Left colon (tissue), 2 donors: ENCODE results near the gene MYH6. TPM values are rescaled to one million over a fixed set of nuclear protein-coding genes. Genes with fewer than 3 reads are reported as not detected.
"Not testable (repeated sequence)": the region's sequence is repeated elsewhere in the genome, so short reads cannot be mapped to it uniquely, and the experiment has no call there.

Experiments
- ATAC-seq: fragments of 200-7000 bp; cut with Tn5 transposase; one replicate; pipeline ENCODE4 v1.9.1; 2020; ENCODE audit warnings: mild to moderate bottlenecking, moderate library complexity
- DNase-seq, 2 donors: peaks; one replicate each; pipeline ENCODE4 v3.0.0-alpha.2; 2020
- intact Hi-C, 2 donors: fragments of 100-400 bp; cut with DNase I in 1 of 2; cut with micrococcal nuclease in 1 of 2; formaldehyde crosslinking; loops; one replicate each; pipeline versions ENCODE4 v1.11.2 to v1.14.0; 2022; cut with DNase I, micrococcal nuclease
- total RNA-seq, 2 donors: library from RNA; stranded (reverse); fragmentation: NEBNext Ultra II Directional; extraction: Animal tissue kit (Norgen Biotek cat#: 25700); gene quantifications; one replicate each; pipeline ENCODE4 v1.2.1, GENCODE V29; 2021
- donor health status: DM: no; HTN: no; CAD: no.
- donor health status: DM: yes; HTN: yes; CAD: no.

Gene MYH6
- total RNA-seq, 2 donors from 2014 or later: not detected

DNA sequence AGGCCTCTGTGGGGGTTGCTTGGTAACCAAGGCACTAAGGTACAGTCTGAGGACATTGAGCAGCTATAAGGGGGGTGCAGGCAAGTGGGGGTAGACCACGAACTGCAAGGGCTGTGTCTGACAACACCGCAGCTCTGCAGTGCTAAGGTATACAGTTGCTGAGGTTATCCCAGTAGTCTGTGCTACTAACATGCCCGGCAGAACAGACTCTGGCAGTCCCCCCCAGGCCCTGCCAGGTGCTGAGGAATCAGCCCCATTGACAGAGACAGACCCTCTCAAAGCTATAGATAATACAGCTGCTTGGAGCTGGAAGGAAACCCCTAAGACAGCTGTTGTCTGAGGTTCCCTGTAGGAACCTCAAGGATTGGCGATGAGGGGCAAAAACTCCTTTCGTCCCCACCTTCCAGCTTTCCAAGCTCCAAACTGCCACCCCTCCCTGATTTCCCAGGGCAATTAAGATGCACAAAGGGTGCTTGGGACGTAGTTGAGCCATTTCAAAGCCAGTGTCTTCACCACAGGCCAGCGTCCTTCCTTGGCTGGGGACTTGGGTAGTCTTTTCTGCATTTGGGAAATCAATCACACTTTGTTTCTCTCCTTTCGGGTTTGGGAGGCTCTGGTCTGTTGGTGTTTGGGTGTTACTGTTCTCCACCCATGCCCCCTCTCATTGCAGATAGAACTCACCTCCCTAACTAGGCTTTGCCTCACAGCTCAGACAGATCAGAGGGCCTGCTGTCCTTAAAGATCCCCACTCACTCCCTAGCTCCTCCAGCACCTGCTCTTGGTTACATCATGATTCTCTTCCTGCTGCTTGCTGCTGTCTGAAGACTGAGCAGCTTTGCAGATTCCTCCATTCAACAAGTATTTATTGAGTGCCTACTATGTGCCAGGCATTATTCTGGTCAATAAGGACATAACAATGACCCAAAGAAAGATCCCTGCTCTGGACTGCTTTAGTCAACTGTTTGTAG, 29.3 kb upstream of the MYH6 start:
- DNase-seq: no peak
- intact Hi-C loops: no loop called here
- no peak for ATAC-seq

DNA sequence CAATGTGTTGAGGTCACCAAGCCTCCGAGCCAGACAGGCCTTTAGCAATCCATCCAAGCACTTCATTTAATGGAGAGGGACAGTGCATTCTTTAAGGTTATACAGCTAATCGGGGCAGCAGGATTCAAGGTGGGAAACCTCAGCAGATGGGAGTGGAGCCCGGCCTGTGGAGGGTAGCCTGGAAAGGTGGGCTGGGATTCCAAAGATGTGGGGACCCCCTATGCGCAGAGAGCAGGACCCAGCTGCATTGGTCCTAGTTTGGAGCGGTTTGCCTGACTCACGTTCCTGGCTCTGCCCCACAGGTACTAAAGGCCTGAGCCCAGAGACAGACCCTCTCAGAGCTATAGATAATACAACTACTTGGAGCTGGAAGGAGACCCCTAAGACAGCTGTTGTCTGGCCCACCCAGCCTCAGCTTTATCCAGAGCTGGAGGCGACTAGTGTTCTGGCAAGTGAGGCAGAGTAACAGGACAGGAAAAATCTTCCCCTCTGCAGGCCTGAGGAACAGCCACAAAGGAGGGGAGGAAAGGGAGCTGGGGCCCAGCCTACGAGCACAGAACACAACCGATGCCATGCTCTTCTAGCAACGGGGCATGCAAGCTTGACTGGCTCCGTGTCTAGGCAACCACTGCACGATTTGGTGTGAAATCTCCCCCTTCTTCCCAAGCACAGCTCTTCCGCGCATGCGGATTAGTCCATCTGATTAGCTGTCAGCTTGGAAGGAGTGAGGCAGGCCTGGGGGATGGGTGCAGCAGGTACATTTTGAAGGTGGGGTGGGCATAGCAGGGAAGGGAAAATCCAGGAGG, 28.5 kb upstream of the MYH6 start:
- ATAC-seq (no peak), DNase-seq (no peak)
- intact Hi-C loops: no loop called here

DNA sequence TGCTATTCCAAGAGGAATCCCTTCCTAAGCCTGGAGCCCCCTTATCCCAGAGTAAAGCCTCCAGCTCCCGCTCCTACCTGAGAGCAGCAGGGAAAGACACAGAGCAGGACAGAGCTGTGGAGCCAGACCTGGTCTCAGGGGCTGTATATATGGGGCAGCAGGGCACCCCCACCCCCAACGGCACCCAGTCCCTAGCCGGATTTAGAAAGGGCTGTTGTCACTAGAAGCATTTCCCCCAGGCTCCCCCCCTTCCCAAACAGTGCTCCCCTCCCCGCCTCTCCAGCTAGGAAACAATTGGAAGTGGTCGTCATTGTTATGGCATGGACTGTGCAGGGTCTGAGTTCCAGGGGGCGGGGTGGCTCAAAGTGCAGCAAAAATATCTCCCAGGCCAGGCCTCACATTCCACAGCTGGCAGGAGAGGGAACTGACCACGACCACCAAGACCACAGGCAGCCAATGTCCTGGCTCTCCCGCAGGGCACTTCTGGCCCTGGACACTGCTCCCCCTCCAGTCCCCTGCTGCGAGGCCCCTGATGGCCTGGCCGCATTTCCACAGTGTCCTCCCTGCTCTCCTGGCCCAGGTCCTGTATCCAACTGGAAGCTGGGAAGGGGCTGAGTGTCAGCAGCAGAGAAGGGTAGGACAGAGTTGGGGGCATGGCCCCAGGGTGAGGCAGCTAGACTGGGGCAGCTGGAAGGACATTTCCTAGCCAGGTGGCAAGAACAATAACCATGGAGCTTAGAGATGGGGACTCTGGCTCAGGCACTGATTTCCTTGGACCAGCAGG, 27.7 kb upstream of the MYH6 start, which contains the start of gene MYH7:
MYH7 (minus strand) TSS at position 118 of the 784 bp plus-strand sequence. CDS start 1,928 bp downstream, outside the sequence.
- no peak for ATAC-seq
- DNase-seq: no peak
- intact Hi-C loops: no loop called here

DNA sequence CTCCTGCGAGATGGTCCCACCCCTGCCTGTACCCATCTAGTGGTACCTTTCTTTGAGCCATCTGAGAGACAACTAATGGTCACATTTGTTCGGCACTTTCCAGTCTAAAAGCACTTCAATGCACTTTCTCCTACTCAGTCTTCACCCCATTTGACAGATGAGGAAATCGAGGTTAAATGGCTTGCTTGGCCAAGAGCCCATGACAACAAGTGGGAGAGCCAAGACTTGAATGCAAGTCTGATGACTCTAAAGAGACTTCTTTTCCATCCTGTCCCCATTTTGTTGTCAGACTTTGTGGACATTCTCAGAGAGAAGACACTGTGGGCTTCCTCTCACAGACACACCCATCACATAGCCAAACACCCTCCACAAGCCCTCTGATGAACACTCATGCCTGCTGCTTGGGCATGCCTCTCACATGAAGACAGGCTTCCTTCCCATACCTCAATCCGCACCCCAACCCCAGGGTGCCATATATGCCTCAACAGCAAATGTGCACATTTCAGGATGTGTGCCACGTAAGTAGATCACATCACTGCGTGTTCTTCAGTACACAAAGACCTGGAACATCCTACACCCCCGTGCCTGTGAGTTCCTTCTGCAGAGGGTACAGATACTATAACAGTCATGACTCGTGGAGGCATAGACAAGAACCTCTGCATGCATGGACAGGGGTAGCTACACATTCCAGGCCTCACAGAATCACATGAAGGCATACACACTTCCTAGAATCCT, 26.6 kb upstream of the MYH6 start:
- ATAC-seq (no peak), DNase-seq (no peak)
- intact Hi-C loops: no loop called here

DNA sequence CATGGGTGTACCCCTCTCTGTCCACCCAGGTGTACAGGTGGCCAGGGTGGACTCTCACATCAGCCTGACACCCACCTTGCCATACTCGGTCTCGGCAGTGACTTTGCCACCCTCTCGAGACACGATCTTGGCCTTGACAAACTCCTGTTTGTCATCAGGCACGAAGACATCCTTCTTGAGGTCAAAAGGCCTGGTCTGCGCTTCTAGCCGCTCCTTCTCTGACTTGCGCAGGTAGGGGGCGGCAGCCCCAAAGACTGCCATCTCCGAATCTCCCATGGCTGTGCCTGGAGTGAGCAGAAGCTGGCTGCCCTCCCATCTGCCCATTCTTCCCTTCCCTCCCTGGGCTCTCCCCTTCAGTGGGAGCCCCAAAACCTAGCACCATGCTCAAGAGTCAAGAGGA, 25.4 kb upstream of the MYH6 start:
- no peak for ATAC-seq
- DNase-seq: no peak

DNA sequence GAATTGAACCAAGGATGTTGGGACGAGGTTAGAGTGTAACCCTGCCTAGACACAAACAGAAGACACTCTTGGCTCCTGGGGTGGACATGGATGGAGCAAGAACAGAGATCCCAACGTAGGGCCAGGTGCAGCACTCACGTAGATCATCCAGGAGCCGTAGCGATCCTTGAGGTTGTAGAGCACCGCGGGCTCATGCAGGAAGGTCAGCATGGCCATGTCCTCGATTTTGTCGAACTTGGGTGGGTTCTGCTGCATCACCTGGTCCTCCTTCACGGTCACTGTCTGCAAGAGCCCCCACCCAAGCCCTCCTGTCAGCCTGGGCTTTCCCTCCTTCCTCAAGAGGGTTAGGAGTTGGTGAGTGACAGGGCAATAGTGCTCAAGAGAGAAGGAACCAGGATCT, 24.9 kb upstream of the MYH6 start:
- no peak for ATAC-seq
- intact Hi-C loops: no loop called here
- DNase-seq: no peak

More for the DNA sequence above, 25.4 kb upstream of the MYH6 start:
- intact Hi-C loops: no loop called here

DNA sequence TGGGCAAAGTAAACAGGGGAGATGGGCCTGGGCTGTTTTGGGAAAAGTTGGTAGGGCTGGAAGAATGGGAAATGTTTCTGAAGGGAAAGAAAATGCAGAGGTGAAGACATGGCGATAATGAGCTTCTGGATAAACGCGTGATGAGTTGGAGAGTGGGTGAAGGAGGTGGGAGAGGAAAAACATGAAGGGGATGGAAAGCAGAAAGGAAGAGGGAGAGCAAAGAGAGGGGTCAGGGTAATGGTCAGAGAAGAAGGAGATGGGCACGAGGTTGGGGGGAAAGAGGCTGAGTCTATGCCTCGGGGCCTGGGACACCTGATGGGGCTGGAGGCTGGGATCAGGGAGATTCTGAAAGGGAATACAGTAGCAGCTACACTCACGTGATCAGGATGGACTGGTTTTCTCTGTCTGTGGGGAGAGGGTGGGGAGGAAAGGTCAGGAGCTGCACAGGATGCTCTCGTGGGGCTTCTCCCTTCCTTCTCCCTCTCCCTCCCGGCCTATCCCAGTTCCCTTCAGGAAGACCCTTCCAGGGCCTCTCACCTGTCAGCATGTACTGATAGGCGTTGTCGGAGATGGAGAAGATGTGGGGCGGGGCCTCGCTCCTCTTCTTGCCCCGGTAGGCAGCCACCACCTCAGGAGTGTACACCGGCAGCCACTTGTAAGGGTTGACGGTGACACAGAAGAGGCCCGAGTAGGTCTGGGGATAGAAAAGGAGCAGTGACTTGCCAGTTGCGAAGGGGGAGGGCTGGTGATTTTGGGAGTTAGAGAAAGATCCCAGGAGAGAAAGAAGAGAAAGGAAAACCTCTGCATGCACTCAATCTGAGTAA, 24.2 kb upstream of the MYH6 start:
- no peak for DNase-seq
- no peak for ATAC-seq
- intact Hi-C loops: no loop called here

DNA sequence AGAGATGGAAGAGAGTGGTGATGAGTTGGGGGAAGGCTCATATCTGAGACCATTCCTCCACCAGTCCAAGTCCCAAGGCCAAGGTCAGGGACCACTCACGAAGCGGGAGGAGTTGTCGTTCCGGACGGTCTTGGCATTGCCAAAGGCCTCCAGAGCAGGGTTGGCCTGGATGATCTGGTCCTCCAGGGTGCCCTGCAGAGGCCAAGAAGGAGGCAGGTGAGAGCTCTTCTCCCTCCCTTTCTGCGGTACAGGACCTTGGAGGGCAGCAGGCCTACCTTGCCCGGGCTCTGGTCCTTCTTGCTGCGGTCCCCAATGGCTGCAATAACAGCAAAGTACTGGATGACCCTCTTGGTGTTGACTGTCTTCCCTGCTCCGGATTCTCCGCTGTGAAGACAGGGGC, 23.4 kb upstream of the MYH6 start:
- intact Hi-C loops: no loop called here
- DNase-seq: no peak
- no peak for ATAC-seq

DNA sequence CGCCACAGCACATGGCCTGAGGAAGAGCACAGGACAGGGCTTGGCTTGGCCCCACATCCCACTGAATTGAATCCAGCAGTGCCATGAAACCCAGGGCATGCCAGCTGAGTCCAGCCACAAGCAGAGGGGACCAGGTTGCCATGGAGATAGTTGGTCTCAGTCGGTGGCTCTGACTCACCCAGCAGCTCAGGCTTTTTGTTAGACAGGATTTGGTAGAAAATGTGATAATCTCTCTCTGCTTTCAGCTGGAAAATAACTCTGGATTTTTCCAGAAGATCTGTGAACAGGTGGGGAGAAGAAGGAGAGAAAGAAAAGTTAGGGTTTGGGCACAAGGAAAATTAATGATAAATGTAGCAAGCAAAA, 22.6 kb upstream of the MYH6 start:
- DNase-seq (no peak), ATAC-seq (no peak)
- intact Hi-C loops: no loop called here

DNA sequence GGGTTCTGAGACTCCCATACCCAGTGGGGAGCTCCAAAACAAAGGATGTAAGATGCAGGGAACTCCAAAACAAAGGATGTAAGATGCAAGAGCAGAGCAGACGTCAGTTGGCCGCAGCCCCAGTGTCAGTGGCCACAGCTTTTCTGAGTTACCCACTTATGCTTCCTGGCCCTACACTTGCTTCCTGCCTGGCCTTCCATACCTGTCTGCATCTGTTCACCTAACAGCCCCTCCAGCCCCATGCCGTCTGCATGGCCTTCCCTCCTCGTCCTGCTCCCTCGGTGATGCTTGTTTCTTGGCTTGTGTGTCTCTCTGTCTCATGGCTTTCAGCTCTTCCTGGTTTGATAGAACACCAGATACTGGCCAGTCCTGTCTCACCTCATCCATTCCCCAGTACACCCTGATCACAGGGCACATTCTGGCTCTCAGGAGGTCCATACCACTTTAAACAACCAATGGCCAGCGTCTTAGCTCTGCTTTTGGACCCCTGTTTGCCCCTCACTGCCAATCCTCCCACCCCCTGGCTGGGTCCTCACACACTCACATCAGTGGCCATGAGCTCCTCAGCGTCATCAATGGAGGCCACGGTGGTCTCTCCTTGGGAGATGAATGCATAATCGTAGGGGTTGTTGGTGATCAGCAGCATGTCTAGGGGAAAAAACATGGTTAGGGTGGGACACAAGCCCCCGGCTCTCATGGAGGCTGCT, 22.1 kb upstream of the MYH6 start:
- DNase-seq (no peak), ATAC-seq (no peak)

DNA sequence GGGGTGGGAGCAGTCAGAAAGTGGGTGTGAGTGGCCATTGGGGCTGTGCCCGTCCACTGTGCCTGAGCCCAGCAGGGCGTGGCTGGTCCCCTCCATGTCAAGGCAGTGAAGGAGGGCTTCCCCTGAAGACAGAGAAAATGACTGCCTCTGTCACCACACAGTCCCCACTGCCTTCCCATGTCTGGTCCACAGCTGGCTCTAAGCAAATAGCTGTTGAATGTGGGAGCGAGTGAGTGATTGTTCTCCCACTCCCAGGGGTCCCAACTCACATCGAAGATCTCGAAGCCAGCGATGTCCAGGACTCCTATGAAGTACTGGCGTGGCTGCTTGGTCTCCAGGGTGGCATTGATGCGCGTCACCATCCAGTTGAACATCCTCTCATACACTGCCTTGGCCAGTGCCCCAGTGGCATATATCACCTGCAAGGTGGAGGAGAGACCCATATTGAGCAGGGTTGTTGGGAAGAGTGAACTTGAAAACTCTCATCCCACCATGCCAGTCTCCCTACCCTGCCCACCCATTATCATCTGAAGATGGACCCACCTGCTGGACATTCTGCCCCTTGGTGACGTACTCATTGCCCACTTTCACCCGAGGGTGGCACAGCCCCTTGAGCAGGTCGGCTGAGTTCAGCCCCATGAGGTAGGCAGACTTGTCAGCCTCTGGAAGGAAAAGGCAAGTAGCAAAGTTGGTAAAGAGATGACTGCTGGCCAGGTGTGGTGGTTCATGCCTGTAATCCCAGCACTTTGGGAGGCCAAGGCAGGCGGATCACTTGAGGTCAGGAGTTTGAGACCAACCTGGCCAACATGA, 20.8 kb upstream of the MYH6 start:
- ATAC-seq (no peak), DNase-seq (no peak)
- intact Hi-C loops: no loop called here

More for the DNA sequence above, 22.1 kb upstream of the MYH6 start:
- intact Hi-C loops: no loop called here

DNA sequence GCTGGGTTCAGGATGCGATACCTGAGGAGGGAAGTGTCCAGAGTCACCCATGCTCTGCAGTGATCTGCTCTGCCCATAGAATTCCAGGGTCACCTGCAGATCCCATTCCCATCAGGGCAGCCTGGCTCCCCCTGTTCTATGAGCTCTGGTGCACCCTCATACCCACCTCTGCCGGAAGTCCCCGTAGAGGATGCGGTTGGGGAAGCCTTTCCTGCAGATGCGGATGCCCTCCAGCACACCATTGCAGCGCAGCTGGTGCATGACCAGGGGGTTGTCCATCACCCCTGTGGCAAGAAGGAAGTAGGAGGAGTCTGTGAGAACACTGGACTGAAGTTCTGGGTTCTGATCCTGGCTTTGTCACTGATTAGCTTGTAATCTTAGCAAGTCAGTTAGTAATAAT, 17.7 kb upstream of the MYH6 start:
- intact Hi-C loops, DNase-seq, ATAC-seq: not testable (repeated sequence)

DNA sequence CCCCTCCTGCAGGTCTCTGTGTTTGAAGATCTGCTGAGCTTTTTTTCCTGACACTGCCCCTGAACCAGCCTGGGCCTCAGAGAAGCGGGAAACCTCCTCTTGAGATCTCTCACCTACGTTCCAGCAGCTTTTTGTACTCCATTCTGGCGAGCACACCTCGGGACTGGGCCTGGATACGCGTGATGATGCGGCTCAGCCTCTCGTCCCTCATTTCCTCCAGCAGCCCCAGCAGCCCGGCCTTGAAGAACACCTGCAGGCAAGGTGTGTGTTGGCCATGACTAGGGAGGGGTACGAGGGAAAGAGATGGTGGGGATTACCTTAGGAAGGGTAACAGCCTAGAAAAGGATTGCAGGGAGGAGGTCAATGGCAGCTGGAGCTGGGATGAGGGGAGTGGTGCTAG, 17.1 kb upstream of the MYH6 start:
- ATAC-seq (no peak), DNase-seq (no peak)
- intact Hi-C loops: no loop called here

DNA sequence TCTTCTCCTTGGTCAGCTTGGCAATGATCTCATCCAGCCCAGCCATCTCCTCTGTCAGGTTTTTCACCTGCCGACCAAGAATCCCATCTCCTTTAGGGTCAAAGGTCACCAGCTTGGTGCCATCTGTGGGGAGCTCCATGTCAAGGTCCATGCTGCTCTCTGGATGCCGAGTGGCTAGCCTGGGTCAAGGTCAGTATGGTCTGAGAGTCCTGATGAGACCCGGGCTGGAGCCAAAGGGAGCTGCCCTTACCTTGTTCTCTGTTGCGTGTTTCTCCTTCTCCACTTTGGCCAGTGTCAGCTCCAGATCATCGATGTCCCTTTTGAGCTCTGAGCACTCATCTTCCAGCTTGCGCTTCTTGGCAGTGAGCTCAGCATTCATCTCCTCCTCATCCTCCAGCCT, 15.6 kb upstream of the MYH6 start:
- ATAC-seq (no peak), DNase-seq (no peak)
- intact Hi-C loops: no loop called here

DNA sequence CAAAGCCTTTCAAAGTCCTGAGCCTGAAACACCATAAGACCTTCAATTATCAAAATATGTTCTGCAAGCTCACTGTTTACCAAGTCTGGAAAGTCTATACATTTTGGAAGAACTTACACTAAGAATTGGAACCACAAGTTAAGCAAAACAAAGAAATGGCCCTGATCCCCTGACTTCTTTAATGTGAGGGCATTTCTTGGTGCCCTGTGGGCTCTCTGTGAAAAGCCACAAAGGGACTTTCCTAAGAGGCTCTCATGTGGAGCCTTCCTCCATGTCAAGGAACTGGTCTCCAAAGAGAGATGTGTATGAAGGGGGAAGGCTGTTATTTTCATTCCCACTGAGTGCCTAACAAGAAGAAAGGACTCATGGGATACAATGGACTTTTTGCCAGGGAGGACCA, 13.5 kb upstream of the MYH6 start:
- DNase-seq (no peak), ATAC-seq (no peak)
- intact Hi-C loops: no loop called here

DNA sequence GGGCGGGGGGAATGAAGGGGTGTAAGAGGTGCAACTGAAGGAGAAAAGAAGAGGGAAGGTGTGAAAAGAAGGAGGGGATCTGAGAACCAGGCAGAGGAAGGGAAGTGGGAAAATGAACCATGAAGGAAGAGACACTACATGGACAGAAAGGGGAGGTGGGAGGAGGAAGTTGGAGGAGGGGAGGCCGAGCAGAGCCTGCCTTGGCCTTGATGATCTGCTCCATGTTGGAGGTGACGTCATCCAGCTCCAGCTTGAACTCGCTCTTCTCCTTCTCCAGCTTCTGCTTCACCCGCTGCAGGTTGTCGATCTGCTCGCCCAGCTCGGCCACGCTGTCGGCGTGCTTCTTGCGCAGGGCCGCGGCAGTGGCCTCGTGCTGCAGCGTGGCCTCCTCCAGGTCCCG, 11.6 kb upstream of the MYH6 start:
- ATAC-seq, intact Hi-C loops, DNase-seq: not testable (repeated sequence)
